Measurements from ENCODE around the gene SYNE2. TPM values are rescaled to one million over a fixed set of nuclear protein-coding genes. Genes with fewer than 3 reads are reported as not detected.

The SYNE2 gene
- total and polyA plus RNA-seq, 4 donors: 12.0 to 79.9 (median 19.5) TPM

- Histone ChIP-seq H3K4me1 (ENCODE audit: control insufficient read depth in 4 of 4, insufficient read depth in 4 of 4, low read length in 3 of 4) (peaks cover 0 to 10% (median 0%) of the 10 kb centered on the region in 4 donors), H3K9me3 (ENCODE audit: control insufficient read depth in 4 of 4, low read length in 3 of 4) (no peaks in the 10 kb centered on the region), H3K27me3 (ENCODE audit: control insufficient read depth in 4 of 4, insufficient read depth in 4 of 4, low read length in 3 of 4) (no peaks in the 10 kb centered on the region), H3K36me3 (ENCODE audit: control insufficient read depth in 4 of 4, insufficient read depth in 3 of 4, low read depth in 1 of 4, low read length in 3 of 4) (peaks cover 0 to 19% (median 8%) of the 10 kb centered on the region in 4 donors), H3K27ac (ENCODE audit: low read depth in 1 of 2, low read length in 2 of 2) (no peak overlapping the region), H3K4me3 (ENCODE audit: low read depth in 1 of 3, low read length in 3 of 3) (no peak overlapping the region), H3K9ac (ENCODE audit: low read depth in 1 of 2, low read length in 2 of 2) (no peak overlapping the region)
- TF ChIP-seq RAD21 (IDR thresholded peaks at IDR 0.05): peak in 1 of 2 donors; percentile 15
- TF ChIP-seq EGR1 (IDR thresholded peaks at IDR 0.05; ENCODE audit: low read depth in 2 of 2): no peak
- no peak for TF ChIP-seq REST (IDR thresholded peaks at IDR 0.05)
- TF ChIP-seq JUND (IDR thresholded peaks at IDR 0.05): peak; percentile 21 to 33
- TF ChIP-seq ATF3 (IDR thresholded peaks at IDR 0.05): no peak
- no peak for TF ChIP-seq YY1 (IDR thresholded peaks at IDR 0.05)
- no peak for TF ChIP-seq FOXA1 (IDR thresholded peaks at IDR 0.05)
- peak; percentile 66 to 70 for TF ChIP-seq HNF4A (conservative IDR thresholded peaks at IDR 0.05)
- no peak for TF ChIP-seq ZBTB33 (IDR thresholded peaks at IDR 0.05)
- TF ChIP-seq SP1 (IDR thresholded peaks at IDR 0.05): peak; percentile 55
- TF ChIP-seq GABPA (IDR thresholded peaks at IDR 0.05 in 1 of 2, conservative IDR thresholded peaks at IDR 0.05 in 1 of 2): no peak
- TF ChIP-seq NR2F2 (IDR thresholded peaks at IDR 0.05): peak; percentile 35
- no peak for TF ChIP-seq CTCF (IDR thresholded peaks at IDR 0.05; ENCODE audit: low read depth, low read length, missing input control)
- TF ChIP-seq FOXA2 (IDR thresholded peaks at IDR 0.05): no peak
- peak; percentile 74 to 79 for TF ChIP-seq RXRA (IDR thresholded peaks at IDR 0.05)
- TF ChIP-seq TAF1 (conservative IDR thresholded peaks at IDR 0.05): no peak
- TF ChIP-seq HNF4G (IDR thresholded peaks at IDR 0.05): no peak
- no peak for TF ChIP-seq MAX (IDR thresholded peaks at IDR 0.05)
- DNase-seq (ENCODE audit: low spot score): no peak
- 32% methylated on average over 1 of the region's 1 CpG for WGBS
These were observed 147.9 kb downstream of the SYNE2 start for GRCh38 chr14:64000749-64001148.

All from liver (tissue), 9 donors.